ENCODE measurements around the gene SLC9A6. TPM values are rescaled to one million over a fixed set of nuclear protein-coding genes. Genes with fewer than 3 reads are reported as not detected.

Gene SLC9A6
- total and polyA plus RNA-seq, 9 of the 15 experiments (the other 6 are each of a cell fraction or from before 2014, with no cell fraction given), result 3.7 to 13.9 (median 9.9) TPM

DNA sequence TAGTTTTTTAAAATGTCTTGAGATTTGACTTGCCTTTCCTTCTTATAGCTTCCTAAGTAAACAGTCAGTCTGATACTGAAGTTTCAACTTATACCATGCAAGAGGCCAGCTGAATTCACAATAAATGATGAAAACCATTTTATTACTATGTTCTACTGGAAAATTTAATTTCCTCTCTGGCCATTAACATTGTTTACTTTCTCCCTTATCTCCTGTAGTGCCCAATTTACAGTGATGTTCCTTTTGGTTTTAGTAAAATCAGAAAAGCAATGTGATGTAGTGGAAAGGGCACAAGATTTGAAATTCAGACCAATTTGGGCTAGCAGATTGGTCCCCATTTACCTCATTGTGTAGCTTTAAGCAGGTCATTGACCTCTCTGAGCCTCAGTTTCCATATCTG is 54.2 kb downstream of the SLC9A6 start:
- FAIRE-seq, result no peak
- Histone ChIP-seq H3K4me2 (ENCODE audit: insufficient read depth, low read length) (no peak overlapping the region), H3K36me3 (ENCODE audit: control insufficient read depth, insufficient read depth, low read length) (peaks cover 10% of the 10 kb centered on the region; the same call in 2 of the 3 replicates), H3K4me3 (no peak overlapping the region), H3K27me3 (ENCODE audit: control insufficient read depth in 2 of 2, insufficient read depth in 2 of 2, low read length in 2 of 2) (no peaks in the 10 kb centered on the region), H3K79me2 (ENCODE audit: control insufficient read depth, insufficient read depth, low read length) (no peaks in the 10 kb centered on the region), H3K27ac (ENCODE audit: extremely low read depth, low read depth, low read length) (no peak overlapping the region), H3K9me1 (ENCODE audit: control insufficient read depth, insufficient read depth, low read length) (no peaks in the 10 kb centered on the region), H3K9me3 (replicated peaks; ENCODE audit: control insufficient read depth, insufficient read depth, low read depth, low read length) (no peaks in the 10 kb centered on the region), H3K4me1 (replicated peaks in 1 of 2; ENCODE audit: control insufficient read depth in 2 of 2, insufficient read depth in 2 of 2, low read length in 2 of 2) (no peaks in the 10 kb centered on the region), H3K9ac (ENCODE audit: insufficient read depth in 1 of 2, low read depth in 2 of 2, low read length in 2 of 2) (no peak overlapping the region), H2AFZ (ENCODE audit: low read depth, low read length) (no peak overlapping the region), H4K20me1 (replicated peaks; ENCODE audit: control insufficient read depth, insufficient read depth, low read length) (no peaks in the 10 kb centered on the region)
- in situ Hi-C loops (cut with MboI), result loop anchor here (25.0 kb wide), 2 partner anchors 123 to 648 kb away; no protein-coding TSS in a partner anchor
- CTCF ChIA-PET (ENCODE audit: low intra/inter-chr PET ratio), result no interaction called here
- intact Hi-C loops (cut with micrococcal nuclease), result loop anchor here (10.0 kb wide), 1 partner anchor 655 kb away; no protein-coding TSS in a partner anchor
- POLR2A ChIA-PET, result no interaction called here
- no peak for DNase-seq (ENCODE audit: extremely low read depth in 1 of 4, low spot score in 3 of 4)
- no peak for TF ChIP-seq EHMT2 (IDR thresholded peaks at IDR 0.05)
- no peak for TF ChIP-seq ZKSCAN1 (IDR thresholded peaks at IDR 0.05; ENCODE audit: low read depth, low read length)
- no peak for TF ChIP-seq SRSF1 (IDR thresholded peaks at IDR 0.05; ENCODE audit: low read depth, low read length)
- TF ChIP-seq HOXB6 (CRISPR knock-in tag; IDR thresholded peaks at IDR 0.05; ENCODE audit: borderline replicate concordance), result no peak
- TF ChIP-seq ETV1 (tag; conservative IDR thresholded peaks at IDR 0.05; ENCODE audit: low read depth), result no peak
- TF ChIP-seq C11orf30 (IDR thresholded peaks at IDR 0.05; ENCODE audit: low read depth), result no peak
- TF ChIP-seq, protein P1, sequence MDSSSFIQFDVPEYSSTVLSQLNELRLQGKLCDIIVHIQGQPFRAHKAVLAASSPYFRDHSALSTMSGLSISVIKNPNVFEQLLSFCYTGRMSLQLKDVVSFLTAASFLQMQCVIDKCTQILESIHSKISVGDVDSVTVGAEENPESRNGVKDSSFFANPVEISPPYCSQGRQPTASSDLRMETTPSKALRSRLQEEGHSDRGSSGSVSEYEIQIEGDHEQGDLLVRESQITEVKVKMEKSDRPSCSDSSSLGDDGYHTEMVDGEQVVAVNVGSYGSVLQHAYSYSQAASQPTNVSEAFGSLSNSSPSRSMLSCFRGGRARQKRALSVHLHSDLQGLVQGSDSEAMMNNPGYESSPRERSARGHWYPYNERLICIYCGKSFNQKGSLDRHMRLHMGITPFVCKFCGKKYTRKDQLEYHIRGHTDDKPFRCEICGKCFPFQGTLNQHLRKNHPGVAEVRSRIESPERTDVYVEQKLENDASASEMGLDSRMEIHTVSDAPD (CRISPR knock-in tag; IDR thresholded peaks at IDR 0.05), result no peak
- no peak for TF ChIP-seq FOSL1 (tag; conservative IDR thresholded peaks at IDR 0.05)
- TF ChIP-seq TAL1 (IDR thresholded peaks at IDR 0.05), result no peak
- no peak for TF ChIP-seq ZNF655 (CRISPR knock-in tag; IDR thresholded peaks at IDR 0.05)
- no peak for TF ChIP-seq TAF15 (IDR thresholded peaks at IDR 0.05; ENCODE audit: low read depth, low read length)
- TF ChIP-seq SRSF3 (IDR thresholded peaks at IDR 0.05; ENCODE audit: insufficient read depth, low read length), result no peak
- no peak for TF ChIP-seq CEBPB (tag; IDR thresholded peaks at IDR 0.05)
- no peak for ATAC-seq
- no TSS peak for BruUV-seq (replicated peaks)

Data from K562 (cell line).